ENCODE data around the gene NEK8.

Gene NEK8

GRCh38 chr17:28788100-28788499 lies 59.5 kb downstream of the NEK8 start:
- H4K20me1 ChIP-seq (ENCODE audit: low read depth, low read length) = no peaks in the 10 kb centered on the region
- TF ChIP-seq CTCF (IDR thresholded peaks at IDR 0.05; ENCODE audit: insufficient read depth, low read length, poor library complexity, severe bottlenecking) (no peak), EZH2phosphoT487 (conservative IDR thresholded peaks at IDR 0.05; ENCODE audit: low read length) (no peak)
- H3K27ac ChIP-seq (ENCODE audit: low read depth, low read length) = no peak overlapping the region
- no peak overlapping the region for H3K9ac ChIP-seq (ENCODE audit: low read length)
- no peaks in the 10 kb centered on the region for H3K36me3 ChIP-seq (ENCODE audit: low read length)
- H2AFZ ChIP-seq (ENCODE audit: low read depth, low read length, severe bottlenecking) = no peak overlapping the region
- H3K79me2 ChIP-seq (ENCODE audit: insufficient read depth, low read length) = peaks cover 46% of the 10 kb centered on the region
- 0 out of 2 replicates have a peak, but pooled peaks cover 3% of the 10 kb centered on the region for H3F3A ChIP-seq (ENCODE audit: insufficient read depth)
- no peaks in the 10 kb centered on the region for H3K9me3 ChIP-seq (ENCODE audit: insufficient read depth, low read length)
- no peaks in the 10 kb centered on the region for H3K9me2 ChIP-seq (replicated peaks; ENCODE audit: insufficient read depth, low read length)
- no peak overlapping the region for H3K4me3 ChIP-seq (ENCODE audit: insufficient read depth, low read length, poor library complexity, severe bottlenecking)
- no peaks in the 10 kb centered on the region for H3K27me3 ChIP-seq (ENCODE audit: low read length)
- H3K4me2 ChIP-seq (ENCODE audit: low read depth, low read length, poor library complexity, severe bottlenecking) = no peak overlapping the region

All from SU-DHL-6 (cell line).